ENCODE measurements around the gene YIF1B. TPM values are rescaled to one million over a fixed set of nuclear protein-coding genes. Genes with fewer than 3 reads are reported as not detected.

Gene YIF1B
- total and polyA plus RNA-seq, 9 of the 15 experiments (the other 6 are each of a cell fraction or from before 2014, with no cell fraction given), result 8.5 to 586 (median 323) TPM

DNA sequence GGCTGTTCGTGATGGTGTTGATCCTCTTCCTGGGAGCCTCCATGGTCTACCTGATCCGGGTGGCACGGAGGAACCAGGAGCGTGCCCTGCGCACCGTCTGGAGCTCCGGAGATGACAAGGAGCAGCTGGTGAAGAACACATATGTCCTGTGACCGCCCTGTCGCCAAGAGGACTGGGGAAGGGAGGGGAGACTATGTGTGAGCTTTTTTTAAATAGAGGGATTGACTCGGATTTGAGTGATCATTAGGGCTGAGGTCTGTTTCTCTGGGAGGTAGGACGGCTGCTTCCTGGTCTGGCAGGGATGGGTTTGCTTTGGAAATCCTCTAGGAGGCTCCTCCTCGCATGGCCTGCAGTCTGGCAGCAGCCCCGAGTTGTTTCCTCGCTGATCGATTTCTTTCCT lies 23.9 kb downstream of the YIF1B start:
- BruUV-seq (replicated peaks), result no TSS peak
- H3K79me2 ChIP-seq (ENCODE audit: control insufficient read depth, insufficient read depth, low read length), result no peaks in the 10 kb centered on the region
- no peak for ATAC-seq
- TF ChIP-seq HDGF (IDR thresholded peaks at IDR 0.05) (no peak), ZEB2 (IDR thresholded peaks at IDR 0.05) (no peak), FOXJ2 (tag; IDR thresholded peaks at IDR 0.05) (no peak), SMARCA5 (IDR thresholded peaks at IDR 0.05) (no peak)
- TF ChIP-seq, protein P1, sequence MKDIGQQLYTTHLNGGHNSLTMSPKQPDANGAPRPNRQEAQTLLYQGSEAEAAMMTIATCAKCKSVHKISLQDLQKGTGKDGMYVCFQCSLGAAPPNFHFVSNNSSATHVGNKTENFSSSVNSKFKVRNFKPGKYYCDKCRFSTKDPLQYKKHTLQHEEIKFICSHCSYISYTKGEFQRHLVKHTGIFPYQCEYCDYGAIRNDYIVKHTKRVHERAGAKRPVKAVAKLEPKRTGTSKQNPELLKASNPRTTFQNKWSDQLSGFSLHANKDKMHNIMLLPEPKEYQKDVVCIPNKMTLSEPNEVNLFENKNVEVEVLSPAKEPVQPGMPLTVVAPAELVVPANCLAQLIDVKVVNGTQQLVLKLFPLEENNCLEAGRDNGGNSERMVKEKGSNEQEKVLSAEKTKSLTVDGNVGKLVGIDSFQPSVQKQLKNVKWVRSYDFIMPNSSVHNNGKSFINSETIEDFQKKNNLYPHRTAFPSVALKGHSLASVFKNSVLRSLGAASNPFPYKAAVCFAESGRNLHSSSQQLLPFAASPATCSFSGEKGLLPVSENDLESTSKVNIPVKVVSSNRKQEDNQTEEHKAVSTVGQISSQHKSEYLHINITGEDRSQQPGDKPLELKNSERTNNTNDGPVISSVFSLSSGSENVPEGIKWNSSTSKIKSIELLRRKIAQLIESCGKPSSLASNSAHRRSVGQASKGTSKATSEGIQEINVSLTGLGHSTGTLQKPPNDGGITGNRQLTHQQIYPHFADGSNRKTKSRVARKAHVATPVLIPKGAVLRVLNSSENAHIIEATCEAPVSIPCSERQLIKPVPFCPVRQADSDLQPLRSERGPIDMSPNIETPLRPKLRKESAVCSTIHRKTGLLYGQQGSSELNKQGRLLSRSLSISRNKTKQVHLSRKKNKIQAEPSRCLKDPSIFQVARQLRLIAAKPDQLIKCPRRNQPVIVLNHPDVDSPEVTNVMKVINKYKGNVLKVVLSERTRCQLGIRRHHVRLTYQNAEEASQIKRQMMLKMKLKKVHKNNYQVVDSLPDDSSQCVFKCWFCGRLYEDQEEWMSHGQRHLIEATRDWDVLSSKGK (CRISPR knock-in tag; IDR thresholded peaks at IDR 0.05), result no peak
- TF ChIP-seq, protein P2, sequence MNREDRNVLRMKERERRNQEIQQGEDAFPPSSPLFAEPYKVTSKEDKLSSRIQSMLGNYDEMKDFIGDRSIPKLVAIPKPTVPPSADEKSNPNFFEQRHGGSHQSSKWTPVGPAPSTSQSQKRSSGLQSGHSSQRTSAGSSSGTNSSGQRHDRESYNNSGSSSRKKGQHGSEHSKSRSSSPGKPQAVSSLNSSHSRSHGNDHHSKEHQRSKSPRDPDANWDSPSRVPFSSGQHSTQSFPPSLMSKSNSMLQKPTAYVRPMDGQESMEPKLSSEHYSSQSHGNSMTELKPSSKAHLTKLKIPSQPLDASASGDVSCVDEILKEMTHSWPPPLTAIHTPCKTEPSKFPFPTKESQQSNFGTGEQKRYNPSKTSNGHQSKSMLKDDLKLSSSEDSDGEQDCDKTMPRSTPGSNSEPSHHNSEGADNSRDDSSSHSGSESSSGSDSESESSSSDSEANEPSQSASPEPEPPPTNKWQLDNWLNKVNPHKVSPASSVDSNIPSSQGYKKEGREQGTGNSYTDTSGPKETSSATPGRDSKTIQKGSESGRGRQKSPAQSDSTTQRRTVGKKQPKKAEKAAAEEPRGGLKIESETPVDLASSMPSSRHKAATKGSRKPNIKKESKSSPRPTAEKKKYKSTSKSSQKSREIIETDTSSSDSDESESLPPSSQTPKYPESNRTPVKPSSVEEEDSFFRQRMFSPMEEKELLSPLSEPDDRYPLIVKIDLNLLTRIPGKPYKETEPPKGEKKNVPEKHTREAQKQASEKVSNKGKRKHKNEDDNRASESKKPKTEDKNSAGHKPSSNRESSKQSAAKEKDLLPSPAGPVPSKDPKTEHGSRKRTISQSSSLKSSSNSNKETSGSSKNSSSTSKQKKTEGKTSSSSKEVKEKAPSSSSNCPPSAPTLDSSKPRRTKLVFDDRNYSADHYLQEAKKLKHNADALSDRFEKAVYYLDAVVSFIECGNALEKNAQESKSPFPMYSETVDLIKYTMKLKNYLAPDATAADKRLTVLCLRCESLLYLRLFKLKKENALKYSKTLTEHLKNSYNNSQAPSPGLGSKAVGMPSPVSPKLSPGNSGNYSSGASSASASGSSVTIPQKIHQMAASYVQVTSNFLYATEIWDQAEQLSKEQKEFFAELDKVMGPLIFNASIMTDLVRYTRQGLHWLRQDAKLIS (CRISPR knock-in tag; IDR thresholded peaks at IDR 0.05), result no peak
- TF ChIP-seq, protein P3, sequence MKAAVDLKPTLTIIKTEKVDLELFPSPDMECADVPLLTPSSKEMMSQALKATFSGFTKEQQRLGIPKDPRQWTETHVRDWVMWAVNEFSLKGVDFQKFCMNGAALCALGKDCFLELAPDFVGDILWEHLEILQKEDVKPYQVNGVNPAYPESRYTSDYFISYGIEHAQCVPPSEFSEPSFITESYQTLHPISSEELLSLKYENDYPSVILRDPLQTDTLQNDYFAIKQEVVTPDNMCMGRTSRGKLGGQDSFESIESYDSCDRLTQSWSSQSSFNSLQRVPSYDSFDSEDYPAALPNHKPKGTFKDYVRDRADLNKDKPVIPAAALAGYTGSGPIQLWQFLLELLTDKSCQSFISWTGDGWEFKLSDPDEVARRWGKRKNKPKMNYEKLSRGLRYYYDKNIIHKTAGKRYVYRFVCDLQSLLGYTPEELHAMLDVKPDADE (conservative IDR thresholded peaks at IDR 0.05; ENCODE audit: control insufficient read depth, low read depth, low read length), result no peak
- TF ChIP-seq, protein P4, sequence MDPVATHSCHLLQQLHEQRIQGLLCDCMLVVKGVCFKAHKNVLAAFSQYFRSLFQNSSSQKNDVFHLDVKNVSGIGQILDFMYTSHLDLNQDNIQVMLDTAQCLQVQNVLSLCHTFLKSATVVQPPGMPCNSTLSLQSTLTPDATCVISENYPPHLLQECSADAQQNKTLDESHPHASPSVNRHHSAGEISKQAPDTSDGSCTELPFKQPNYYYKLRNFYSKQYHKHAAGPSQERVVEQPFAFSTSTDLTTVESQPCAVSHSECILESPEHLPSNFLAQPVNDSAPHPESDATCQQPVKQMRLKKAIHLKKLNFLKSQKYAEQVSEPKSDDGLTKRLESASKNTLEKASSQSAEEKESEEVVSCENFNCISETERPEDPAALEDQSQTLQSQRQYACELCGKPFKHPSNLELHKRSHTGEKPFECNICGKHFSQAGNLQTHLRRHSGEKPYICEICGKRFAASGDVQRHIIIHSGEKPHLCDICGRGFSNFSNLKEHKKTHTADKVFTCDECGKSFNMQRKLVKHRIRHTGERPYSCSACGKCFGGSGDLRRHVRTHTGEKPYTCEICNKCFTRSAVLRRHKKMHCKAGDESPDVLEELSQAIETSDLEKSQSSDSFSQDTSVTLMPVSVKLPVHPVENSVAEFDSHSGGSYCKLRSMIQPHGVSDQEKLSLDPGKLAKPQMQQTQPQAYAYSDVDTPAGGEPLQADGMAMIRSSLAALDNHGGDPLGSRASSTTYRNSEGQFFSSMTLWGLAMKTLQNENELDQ (CRISPR knock-in tag; IDR thresholded peaks at IDR 0.05; ENCODE audit: borderline replicate concordance), result no peak
- TF ChIP-seq, protein P5, sequence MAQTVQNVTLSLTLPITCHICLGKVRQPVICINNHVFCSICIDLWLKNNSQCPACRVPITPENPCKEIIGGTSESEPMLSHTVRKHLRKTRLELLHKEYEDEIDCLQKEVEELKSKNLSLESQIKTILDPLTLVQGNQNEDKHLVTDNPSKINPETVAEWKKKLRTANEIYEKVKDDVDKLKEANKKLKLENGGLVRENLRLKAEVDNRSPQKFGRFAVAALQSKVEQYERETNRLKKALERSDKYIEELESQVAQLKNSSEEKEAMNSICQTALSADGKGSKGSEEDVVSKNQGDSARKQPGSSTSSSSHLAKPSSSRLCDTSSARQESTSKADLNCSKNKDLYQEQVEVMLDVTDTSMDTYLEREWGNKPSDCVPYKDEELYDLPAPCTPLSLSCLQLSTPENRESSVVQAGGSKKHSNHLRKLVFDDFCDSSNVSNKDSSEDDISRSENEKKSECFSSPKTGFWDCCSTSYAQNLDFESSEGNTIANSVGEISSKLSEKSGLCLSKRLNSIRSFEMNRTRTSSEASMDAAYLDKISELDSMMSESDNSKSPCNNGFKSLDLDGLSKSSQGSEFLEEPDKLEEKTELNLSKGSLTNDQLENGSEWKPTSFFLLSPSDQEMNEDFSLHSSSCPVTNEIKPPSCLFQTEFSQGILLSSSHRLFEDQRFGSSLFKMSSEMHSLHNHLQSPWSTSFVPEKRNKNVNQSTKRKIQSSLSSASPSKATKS (CRISPR knock-in tag; IDR thresholded peaks at IDR 0.05), result no peak

More for the DNA sequence above, 23.9 kb downstream of the YIF1B start:
- POLR2A ChIA-PET, result interaction anchor here (1.1 to 1.8 kb wide), 2 partner anchors 14 to 22 kb away, joined by 3 to 6 read pairs; no protein-coding TSS in a partner anchor
- Histone ChIP-seq H3K4me3 (no peak overlapping the region), H3K9ac (ENCODE audit: insufficient read depth in 1 of 2, low read depth in 2 of 2, low read length in 2 of 2) (no peak overlapping the region; a peak in 1 of 4 replicates), H4K20me1 (replicated peaks; ENCODE audit: control insufficient read depth, insufficient read depth, low read length) (no peaks in the 10 kb centered on the region), H3K4me1 (replicated peaks in 1 of 2; ENCODE audit: control insufficient read depth in 2 of 2, insufficient read depth in 2 of 2, low read length in 2 of 2) (peaks cover 0 to 26% of the 10 kb centered on the region in 2 experiments; a peak in 2 of 5 replicates), H3K27me3 (ENCODE audit: control insufficient read depth in 2 of 2, insufficient read depth in 2 of 2, low read length in 2 of 2) (no peaks in the 10 kb centered on the region), H3K9me3 (replicated peaks; ENCODE audit: control insufficient read depth, insufficient read depth, low read depth, low read length) (no peaks in the 10 kb centered on the region), H3K36me3 (ENCODE audit: control insufficient read depth, insufficient read depth, low read length) (no peaks in the 10 kb centered on the region), H3K27ac (ENCODE audit: extremely low read depth, low read depth, low read length) (no peak overlapping the region), H3K4me2 (ENCODE audit: insufficient read depth, low read length) (no peak overlapping the region), H3K9me1 (ENCODE audit: control insufficient read depth, insufficient read depth, low read length) (no peaks in the 10 kb centered on the region), H2AFZ (ENCODE audit: low read depth, low read length) (peak overlapping the region; percentile 35)
- DNase-seq (ENCODE audit: extremely low read depth in 1 of 4, low spot score in 3 of 4) (no peak), FAIRE-seq (no peak)
- intact Hi-C loops (cut with micrococcal nuclease), result no loop called here
- CTCF ChIA-PET (ENCODE audit: low intra/inter-chr PET ratio), result no interaction called here
- 66% methylated on average over 15 of the region's 15 CpGs for WGBS (ENCODE audit: insufficient coverage, low coverage, missing lambda C conversion rate)
- in situ Hi-C loops (cut with MboI), result no loop called here

Measured in K562 (cell line).